K562 (cell line): ENCODE results near the gene ZKSCAN8. TPM values are rescaled to one million over a fixed set of nuclear protein-coding genes. Genes with fewer than 3 reads are reported as not detected.

Experiments
- CCNT2 ChIP-seq: IDR thresholded peaks from 2 replicates; pipeline ENCODE4 v1.6.1; 2011; ENCODE audit warnings: borderline replicate concordance, low read depth, mild to moderate bottlenecking, moderate library complexity, mixed read lengths, low read length; ENCODE audit not compliant: insufficient read length; ENCODE audit errors: extremely low read depth
- CHD1 ChIP-seq: fragments of 200-600 bp; sonication (generic); IDR thresholded peaks from one replicate; pipeline ENCODE4 v1.6.1; 2012; ENCODE audit warnings: mild to moderate bottlenecking, moderate library complexity, low read length, inconsistent platforms
- CHD2 ChIP-seq: IDR thresholded peaks from 2 replicates; pipeline ENCODE4 v1.6.1; 2011; ENCODE audit warnings: low read depth, low read length
- EZH2 ChIP-seq: IDR thresholded peaks from 2 replicates; pipeline ENCODE4 v1.6.1; 2012; ENCODE audit warnings: low read depth, mild to moderate bottlenecking, inconsistent platforms, low read length, borderline replicate concordance
- GATAD2A ChIP-seq: fragments of 450-650 bp; IDR thresholded peaks from 2 replicates; pipeline ENCODE4 v1.6.1; 2017
- MNT ChIP-seq, 2 experiments: fragments of 450-650 bp; conservative IDR thresholded peaks; 2 replicates each; pipeline ENCODE4 v1.6.1; 2017; ENCODE audit warnings: mild to moderate bottlenecking in 2 of 2, moderate library complexity in 2 of 2
- NRF1 ChIP-seq, 2 experiments: fragments of 450-650 bp; IDR thresholded peaks in 1 of 2; conservative IDR thresholded peaks in 1 of 2; 2 replicates each; pipeline ENCODE4 v1.6.1; 2014; ENCODE audit warnings: mild to moderate bottlenecking in 2 of 2
- OTX1 ChIP-seq: fragments of 450-650 bp; formaldehyde crosslinking; IDR thresholded peaks from 2 replicates; pipeline ENCODE4 v1.4.0; 2022; ENCODE audit warnings: mild to moderate bottlenecking
- PHTF2 ChIP-seq: fragments of 250-450 bp; sonication (Bioruptor Pico); IDR thresholded peaks from 2 replicates; pipeline ENCODE4 v1.5.0; 2021; ENCODE audit warnings: mild to moderate bottlenecking
- SRF ChIP-seq, 2 experiments: fragments of 250-450, 450-650 bp in 1 of 2; sonication (Bioruptor Pico) in 1 of 2; sonication (generic) in 1 of 2; formaldehyde crosslinking; IDR thresholded peaks; 2 replicates each; pipeline versions ENCODE4 v1.5.0 to v1.5.1; 2020 to 2022; ENCODE audit warnings: mild to moderate bottlenecking in 1 of 2, missing genetic modification reagents in 1 of 2
- SRSF7 ChIP-seq: fragments of 200-400 bp; formaldehyde crosslinking; optimal IDR thresholded peaks from 2 replicates; pipeline ENCODE3; 2017; ENCODE audit warnings: mild to moderate bottlenecking, low read depth, low read length
- TRIM24 ChIP-seq, 2 experiments: fragments of 450-650 bp; IDR thresholded peaks; 2 replicates each; pipeline ENCODE4 v1.6.1; 2016
- ZBTB11 ChIP-seq, 3 experiments: fragments of 200-800 bp in 1 of 3; fragments of 250-450 bp in 1 of 3; fragments of 450-650 bp in 1 of 3; sonication (Bioruptor Pico) in 1 of 3; sonication (Bioruptor generic) in 1 of 3; formaldehyde crosslinking in 1 of 3; IDR thresholded peaks; 2 replicates each; pipeline versions ENCODE4 v1.6.1 to v1.8.0; 2016 to 2022; ENCODE audit warnings: mild to moderate bottlenecking in 2 of 3, missing genetic modification characterization in 2 of 3, missing compliant biosample characterization in 1 of 3, moderate library complexity in 1 of 3
- ZNF384 ChIP-seq: IDR thresholded peaks from 2 replicates; pipeline ENCODE4 v1.6.1; 2012; ENCODE audit warnings: low read depth, low read length, improper control_type of control experiment
- ZNF592 ChIP-seq: fragments of 450-650 bp; IDR thresholded peaks from 2 replicates; pipeline ENCODE4 v1.6.1; 2017; ENCODE audit warnings: antibody characterized with exemption, mild to moderate bottlenecking
- ZSCAN32 ChIP-seq: fragments of 450-650 bp; formaldehyde crosslinking; IDR thresholded peaks from 2 replicates; pipeline ENCODE4 v1.4.0; 2020; ENCODE audit warnings: mild to moderate bottlenecking, moderate library complexity
- polyA plus RNA-seq, 8 experiments: library from polyadenylated mRNA; depleted of rRNA in 4 of 8; stranded (reverse) in 5 of 8; unstranded in 3 of 8; fragments of >200 nt; fragmentation: Nextera tagmentation in 2 of 8; fragmentation: Illumina TruSeq in 1 of 8; extraction: Ambion mirVana in 2 of 8; extraction: Trizol in 1 of 8; gene quantifications; 2 replicates each; pipeline versions ENCODE4 v1.2.1 to v1.2.3, GENCODE V29; 2011 to 2014; ENCODE audit warnings: inconsistent platforms in 1 of 8, missing spikeins in 1 of 8
- total RNA-seq, 7 experiments: library from RNA; depleted of rRNA in 6 of 7; stranded (reverse); fragments of >200 nt in 6 of 7; fragmentation: Illumina TruSeq in 2 of 7; extraction: Trizol in 2 of 7; gene quantifications; 2 replicates each; pipeline versions ENCODE4 v1.2.1 to v1.2.3, GENCODE V29; 2011 to 2021; ENCODE audit warnings: low replicate concordance in 1 of 7

The ZKSCAN8 gene
- total and polyA plus RNA-seq, 9 of the 15 experiments (the other 6 are each of a cell fraction or from before 2014, with no cell fraction given) = 3.3 to 37.7 (median 21.7) TPM

GRCh38 chr6:28136585-28137504 lies 4.8 kb upstream of the ZKSCAN8 start (continued):
- TF ChIP-seq GATAD2A (peak; percentile 92; the same call in 1 of the 2 replicates), ZBTB11 (CRISPR knock-in tag; IDR thresholded peaks at IDR 0.05) (peak; percentile 97 to 100 (median 98); a peak in 5 of 6 replicates), NRF1 (conservative IDR thresholded peaks at IDR 0.05 in 1 of 2, IDR thresholded peaks at IDR 0.05 in 1 of 2) (peak in 1 of 2 experiments; percentile 9; a peak in 2 of 4 replicates), CHD1 (peak; percentile 13), ZSCAN32 (CRISPR knock-in tag) (peak; percentile 42; the same call in 1 of the 2 replicates), OTX1 (CRISPR knock-in tag) (peak; percentile 87; the same call in 1 of the 2 replicates), SRF (CRISPR knock-in tag; IDR thresholded peaks at IDR 0.05) (peak in 1 of 2 experiments; percentile 62; a peak in 2 of 4 replicates), TRIM24 (IDR thresholded peaks at IDR 0.05) (peak in 1 of 2 experiments; percentile 98; a peak in 3 of 4 replicates), PHTF2 (no peak), EZH2 (no peak), ZNF592 (peak; percentile 80), ZNF384 (peak; percentile 66), CHD2 (peak; percentile 81), CCNT2 (no peak), MNT (conservative IDR thresholded peaks at IDR 0.05) (peak; percentile 66 to 87; a peak in 3 of 4 replicates), SRSF7 (no peak)
